Endometrial microvascular endothelial cells (primary cell): ENCODE results near the gene DNAJA3. TPM values are rescaled to one million over a fixed set of nuclear protein-coding genes. Genes with fewer than 3 reads are reported as not detected.

Experiments used
- in situ Hi-C: cut with HindIII; loops from 2 replicates; pipeline ENCODE4 v1.10.0; 2017; ENCODE audit warnings: low sequenced_read_pairs, low pct_unique_long_range_greater_than_20kb; ENCODE audit errors: inconsistent ontology term
- total RNA-seq: library from RNA; depleted of rRNA; stranded (reverse); fragments of >200 nt; gene quantifications from one replicate; pipeline ENCODE4 v1.2.3, GENCODE V29; 2015; ENCODE audit errors: inconsistent ontology term

Gene DNAJA3
- total RNA-seq, 1 donor from 2014 or later = 48.5 TPM

- in situ Hi-C loops = no loop called here
These were observed 485 bp downstream of the DNAJA3 start for GRCh38 chr16:4426021-4426684.

- in situ Hi-C loops = no loop called here
These were observed 1.2 kb downstream of the DNAJA3 start for GRCh38 chr16:4426722-4427372.

- in situ Hi-C loops = no loop called here
These were observed 2.8 kb downstream of the DNAJA3 start for GRCh38 chr16:4428500-4428899.

- in situ Hi-C loops = no loop called here
These were observed 5.4 kb downstream of the DNAJA3 start for GRCh38 chr16:4431023-4431422.

- in situ Hi-C loops = no loop called here
These were observed 7.6 kb downstream of the DNAJA3 start for GRCh38 chr16:4433228-4433627.

- in situ Hi-C loops = no loop called here
These were observed 8.5 kb downstream of the DNAJA3 start for GRCh38 chr16:4433914-4434787.

GRCh38 chr16:4435337-4436067 is 9.8 kb downstream of the DNAJA3 start:
- in situ Hi-C loops = no loop called here

GRCh38 chr16:4437366-4437765 is 11.7 kb downstream of the DNAJA3 start:
- in situ Hi-C loops = no loop called here

- in situ Hi-C loops = no loop called here
These were observed 16.7 kb downstream of the DNAJA3 start for GRCh38 chr16:4442371-4442770.

- in situ Hi-C loops = no loop called here
These were observed 17.6 kb downstream of the DNAJA3 start for GRCh38 chr16:4443271-4443670.

- in situ Hi-C loops = no loop called here
These were observed 18.3 kb downstream of the DNAJA3 start for GRCh38 chr16:4443986-4444385.

GRCh38 chr16:4450430-4450829 is 24.8 kb downstream of the DNAJA3 start:
- in situ Hi-C loops = loop anchor here (10.0 kb wide), 1 partner anchor 54 kb away; no protein-coding TSS in a partner anchor

GRCh38 chr16:4450931-4451519 is 25.4 kb downstream of the DNAJA3 start:
- in situ Hi-C loops = loop anchor here (10.0 kb wide), 1 partner anchor 54 kb away; no protein-coding TSS in a partner anchor

GRCh38 chr16:4452674-4453073 is 27.0 kb downstream of the DNAJA3 start:
- in situ Hi-C loops = loop anchor here (10.0 kb wide), 1 partner anchor 52 kb away; no protein-coding TSS in a partner anchor

- in situ Hi-C loops = loop anchor here (10.0 kb wide), 1 partner anchor 50 kb away; no protein-coding TSS in a partner anchor
These were observed 29.0 kb downstream of the DNAJA3 start for GRCh38 chr16:4454623-4455022.

- in situ Hi-C loops = loop anchor here (10.0 kb wide), 1 partner anchor 50 kb away; no protein-coding TSS in a partner anchor
These were observed 29.4 kb downstream of the DNAJA3 start for GRCh38 chr16:4455081-4455480.

- in situ Hi-C loops = loop anchor here (10.0 kb wide), 1 partner anchor 49 kb away; no protein-coding TSS in a partner anchor
These were observed 30.3 kb downstream of the DNAJA3 start for GRCh38 chr16:4455951-4456350.

- in situ Hi-C loops = no loop called here
These were observed 35.2 kb downstream of the DNAJA3 start for GRCh38 chr16:4460936-4461249.
